ENCODE data around the gene IGSF3. TPM values are rescaled to one million over a fixed set of nuclear protein-coding genes. Genes with fewer than 3 reads are reported as not detected.

IGSF3 gene
- total RNA-seq, 1 experiment from 2014 or later, result 22.7 TPM

DNA sequence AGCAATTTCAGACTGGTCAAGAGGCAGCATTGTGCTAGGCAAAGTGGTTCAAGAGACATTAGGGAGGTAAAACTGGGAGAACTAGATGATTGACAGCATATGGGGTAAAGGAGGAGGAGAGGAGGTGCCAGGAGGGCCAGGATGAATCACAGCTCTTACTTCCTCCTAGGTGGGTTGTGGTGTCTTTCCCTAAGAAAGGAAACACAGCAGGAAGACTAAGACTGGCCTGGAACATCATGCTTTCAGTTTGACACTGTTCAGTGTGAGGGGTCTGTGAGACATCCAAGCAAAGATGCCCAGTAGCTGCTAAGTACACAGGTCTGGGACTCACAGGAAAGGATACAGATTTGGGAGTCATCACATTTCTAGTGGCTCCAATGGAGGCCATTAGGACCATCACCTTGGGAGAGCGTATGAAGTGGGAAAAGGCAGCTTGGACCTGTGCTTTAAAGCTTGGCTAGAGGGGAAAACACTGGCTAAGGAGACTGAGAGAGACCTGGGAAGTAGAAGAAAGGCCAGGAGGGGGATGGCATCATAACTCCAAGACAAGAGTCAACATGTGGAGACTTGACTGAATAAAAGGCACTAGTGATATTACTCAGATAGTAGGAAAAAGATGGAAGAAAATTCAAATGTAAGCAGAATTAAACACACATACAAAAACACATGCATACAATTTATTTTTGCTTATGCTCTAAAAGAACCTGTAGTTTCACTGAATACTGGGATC, 114.0 kb downstream of the IGSF3 start:
- Histone ChIP-seq H3K27ac (no peak overlapping the region), H3K36me3 (no peaks in the 10 kb centered on the region), H3K27me3 (no peaks in the 10 kb centered on the region), H3K4me1 (no peaks in the 10 kb centered on the region), H3K9me3 (replicated peaks) (no peaks in the 10 kb centered on the region), H3K4me3 (no peak overlapping the region)
- DNase-seq, result no peak

DNA sequence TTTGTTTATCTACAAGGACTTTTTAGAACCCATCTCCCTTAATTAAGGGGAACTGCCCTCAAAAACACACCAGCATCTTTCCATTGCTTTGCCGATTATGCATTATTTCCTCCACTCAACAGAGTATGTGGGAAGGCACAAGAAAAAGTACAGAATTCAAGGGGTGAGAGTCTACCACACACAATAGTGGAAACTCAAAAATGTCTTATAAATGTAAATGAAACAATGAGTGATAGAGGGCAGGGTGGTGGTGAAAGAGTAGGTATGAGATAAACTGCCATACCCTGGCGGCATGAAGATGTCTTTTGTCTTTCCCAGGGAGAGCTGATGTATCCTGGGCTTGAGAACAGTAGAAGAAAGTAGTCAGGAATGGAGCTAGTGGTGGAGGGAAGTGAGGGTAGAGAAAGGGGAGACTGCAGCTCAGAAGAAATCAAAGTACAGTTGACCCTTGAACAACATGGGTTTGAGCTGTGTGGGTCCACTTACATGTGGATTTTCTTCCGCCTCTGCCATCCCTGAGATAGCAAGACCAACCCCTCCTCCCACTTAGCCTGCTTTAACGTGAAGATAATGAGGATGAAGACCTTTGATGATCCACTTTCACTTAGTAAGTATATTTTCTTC, 121.1 kb downstream of the IGSF3 start:
- Histone ChIP-seq H3K36me3 (peaks cover 4% of the 10 kb centered on the region; the same call in 1 of the 2 replicates), H3K4me3 (no peak overlapping the region), H3K27me3 (no peaks in the 10 kb centered on the region), H3K4me1 (no peaks in the 10 kb centered on the region), H3K27ac (no peak overlapping the region), H3K9me3 (replicated peaks) (no peaks in the 10 kb centered on the region)
- DNase-seq, result no peak

DNA sequence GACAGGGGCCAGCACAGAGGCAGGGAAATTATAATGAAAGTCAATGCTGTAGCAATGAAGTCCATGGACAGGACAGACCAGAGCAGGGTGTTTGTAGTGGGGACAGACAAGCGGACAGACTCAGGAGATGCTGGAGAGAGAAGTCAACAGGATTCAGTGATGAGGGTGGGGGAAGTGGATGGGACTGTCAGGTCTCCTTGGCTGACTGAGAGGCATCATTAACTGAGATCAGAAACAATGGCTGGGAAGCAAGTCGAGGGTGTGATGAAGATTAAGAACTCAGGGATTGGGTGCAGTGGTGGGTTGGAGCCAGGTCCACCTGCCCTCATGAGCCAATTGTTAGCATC, 122.2 kb downstream of the IGSF3 start:
- Histone ChIP-seq H3K4me1 (no peaks in the 10 kb centered on the region), H3K36me3 (peaks cover 4% of the 10 kb centered on the region; the same call in 1 of the 2 replicates), H3K4me3 (no peak overlapping the region), H3K27ac (no peak overlapping the region), H3K27me3 (no peaks in the 10 kb centered on the region), H3K9me3 (replicated peaks) (no peaks in the 10 kb centered on the region)
- DNase-seq, result no peak

GRCh38 chr1:116544588-116545358, 122.8 kb downstream of the IGSF3 start:
- H3K4me1 ChIP-seq, result no peaks in the 10 kb centered on the region
- no peak overlapping the region for H3K27ac ChIP-seq
- DNase-seq, result no peak
- no peaks in the 10 kb centered on the region for H3K27me3 ChIP-seq
- H3K9me3 ChIP-seq (replicated peaks), result no peaks in the 10 kb centered on the region
- peaks cover 4% of the 10 kb centered on the region; the same call in 1 of the 2 replicates for H3K36me3 ChIP-seq
- no peak overlapping the region for H3K4me3 ChIP-seq

DNA sequence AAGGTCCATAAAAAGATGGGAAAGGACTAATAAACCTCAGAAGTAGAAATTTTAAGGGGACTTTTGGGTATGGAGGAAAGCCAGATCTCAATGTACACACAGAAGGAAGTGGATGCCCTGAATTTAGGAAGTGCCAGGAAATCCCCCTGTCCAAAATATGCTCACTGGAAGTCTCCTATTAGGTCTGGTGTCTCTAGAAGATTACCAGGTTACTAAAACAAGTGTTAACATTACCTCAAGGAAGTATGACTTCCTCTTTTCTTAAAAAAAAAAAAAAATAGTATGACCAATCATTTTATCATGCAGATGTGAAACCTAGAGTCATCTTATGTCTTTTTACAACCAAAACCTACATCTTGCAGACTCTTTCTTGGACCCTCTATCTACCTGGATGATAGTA, 127.4 kb downstream of the IGSF3 start:
- Histone ChIP-seq H3K4me1 (no peaks in the 10 kb centered on the region), H3K27ac (no peak overlapping the region), H3K4me3 (no peak overlapping the region), H3K36me3 (peaks cover 8% of the 10 kb centered on the region), H3K27me3 (no peaks in the 10 kb centered on the region), H3K9me3 (replicated peaks) (no peaks in the 10 kb centered on the region)
- no peak for DNase-seq

DNA sequence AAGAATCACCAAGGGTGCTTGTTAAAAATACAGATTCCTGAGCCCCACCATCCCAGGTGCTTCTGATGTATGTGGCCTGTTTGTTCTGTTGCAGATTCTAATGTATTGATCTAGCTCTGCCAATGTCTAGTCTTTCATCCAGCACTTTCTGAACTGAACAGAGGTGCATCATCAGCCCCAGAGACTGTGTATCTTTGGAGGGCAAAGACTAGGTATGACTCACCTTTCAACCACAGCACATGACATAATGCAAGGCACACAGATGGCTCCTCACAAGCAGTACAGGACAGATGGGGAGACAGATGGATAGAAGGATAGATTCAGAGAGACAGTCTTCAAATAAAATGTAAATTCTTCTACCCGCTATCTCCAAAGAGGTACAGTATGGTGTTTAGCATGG, 129.0 kb downstream of the IGSF3 start:
- Histone ChIP-seq H3K27me3 (no peaks in the 10 kb centered on the region), H3K4me3 (no peak overlapping the region), H3K36me3 (peaks cover 15% of the 10 kb centered on the region), H3K4me1 (no peaks in the 10 kb centered on the region), H3K9me3 (replicated peaks) (no peaks in the 10 kb centered on the region), H3K27ac (no peak overlapping the region)
- DNase-seq, result no peak

GRCh38 chr1:116537898-116538297, 129.6 kb downstream of the IGSF3 start:
- Histone ChIP-seq H3K4me1 (no peaks in the 10 kb centered on the region), H3K36me3 (peaks cover 17% of the 10 kb centered on the region), H3K4me3 (no peak overlapping the region), H3K27me3 (no peaks in the 10 kb centered on the region), H3K9me3 (replicated peaks) (no peaks in the 10 kb centered on the region), H3K27ac (no peak overlapping the region)
- no peak for DNase-seq

- H3K4me1 ChIP-seq, result no peaks in the 10 kb centered on the region
- H3K36me3 ChIP-seq, result peaks cover 16% of the 10 kb centered on the region
- no peak overlapping the region for H3K4me3 ChIP-seq
- DNase-seq, result no peak
- H3K9me3 ChIP-seq (replicated peaks), result no peaks in the 10 kb centered on the region
- no peaks in the 10 kb centered on the region for H3K27me3 ChIP-seq
- no peak overlapping the region for H3K27ac ChIP-seq
Observed at GRCh38 chr1:116537040-116537831, 130.3 kb downstream of the IGSF3 start.

GRCh38 chr1:116534014-116534739, 133.4 kb downstream of the IGSF3 start:
- Histone ChIP-seq H3K4me1 (no peaks in the 10 kb centered on the region), H3K27ac (no peak overlapping the region), H3K4me3 (no peak overlapping the region), H3K9me3 (replicated peaks) (no peaks in the 10 kb centered on the region), H3K27me3 (no peaks in the 10 kb centered on the region), H3K36me3 (peaks cover 13% of the 10 kb centered on the region)
- DNase-seq, result no peak

DNA sequence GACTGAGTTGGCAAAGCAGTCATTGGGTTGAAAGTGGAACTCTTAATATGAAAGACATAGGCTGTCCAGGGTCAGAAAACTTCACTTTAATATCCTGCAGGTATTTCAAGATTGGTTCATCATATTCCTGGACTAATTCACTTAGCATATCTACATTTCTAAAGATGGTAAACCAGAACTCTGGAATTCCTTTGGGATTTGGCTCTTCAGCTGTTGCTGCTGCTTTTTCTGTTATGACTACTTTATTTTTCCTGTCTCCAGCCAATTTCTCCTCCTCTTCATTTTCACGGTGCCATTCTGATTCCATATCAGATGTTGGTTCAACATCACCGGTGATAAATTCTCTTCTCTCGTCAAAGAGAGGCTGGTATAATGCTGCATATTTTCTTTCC, 134.1 kb downstream of the IGSF3 start:
- no peaks in the 10 kb centered on the region for H3K4me1 ChIP-seq
- peaks cover 13% of the 10 kb centered on the region for H3K36me3 ChIP-seq
- no peak for DNase-seq
- H3K9me3 ChIP-seq (replicated peaks), result no peaks in the 10 kb centered on the region
- H3K27ac ChIP-seq, result no peak overlapping the region
- no peak overlapping the region for H3K4me3 ChIP-seq
- no peaks in the 10 kb centered on the region for H3K27me3 ChIP-seq

DNA sequence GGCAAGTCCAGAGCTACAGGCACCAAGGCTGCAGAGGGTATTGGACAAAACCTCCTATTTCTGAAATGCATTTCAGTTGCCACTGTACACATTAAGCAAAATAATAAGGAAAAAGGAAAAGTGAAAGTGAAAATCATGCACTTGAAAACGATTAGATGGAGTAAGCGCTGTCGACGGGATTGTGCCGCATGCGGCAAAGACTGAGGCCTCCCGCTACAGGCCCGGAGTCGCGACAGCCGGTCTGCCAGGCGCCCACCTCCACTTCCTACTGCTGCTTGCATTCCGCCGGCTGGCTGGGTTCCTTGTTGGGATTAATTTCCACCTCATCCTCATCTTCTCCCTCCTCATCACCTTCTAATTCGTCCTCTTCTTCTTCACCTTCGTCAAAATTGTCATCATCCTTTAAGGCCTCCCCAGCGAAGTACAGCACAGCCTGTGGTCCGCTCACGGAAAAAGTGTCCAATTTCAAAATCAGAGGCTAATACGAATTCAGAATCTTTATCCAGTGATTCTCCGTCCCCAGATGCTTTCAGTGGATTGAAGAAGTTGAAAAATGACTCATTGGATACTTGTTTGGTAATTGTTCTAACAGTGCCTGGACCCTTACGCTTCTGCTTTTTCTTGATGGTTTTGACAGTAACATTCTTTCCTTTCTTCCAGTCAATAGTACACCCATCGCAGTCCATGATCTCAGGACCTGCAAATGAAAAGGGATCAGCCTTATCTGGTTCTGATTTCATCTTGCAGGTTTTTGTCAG, 134.7 kb downstream of the IGSF3 start:
- Histone ChIP-seq H3K36me3 (peaks cover 12% of the 10 kb centered on the region), H3K27me3 (no peaks in the 10 kb centered on the region), H3K27ac (no peak overlapping the region), H3K4me1 (no peaks in the 10 kb centered on the region), H3K9me3 (replicated peaks) (no peaks in the 10 kb centered on the region), H3K4me3 (no peak overlapping the region)
- DNase-seq, result no peak

- no peaks in the 10 kb centered on the region for H3K9me3 ChIP-seq (replicated peaks)
- no peak for DNase-seq
- H3K27ac ChIP-seq, result no peak overlapping the region
- no peak overlapping the region for H3K4me3 ChIP-seq
- peaks cover 9% of the 10 kb centered on the region for H3K36me3 ChIP-seq
- no peaks in the 10 kb centered on the region for H3K27me3 ChIP-seq
- no peaks in the 10 kb centered on the region for H3K4me1 ChIP-seq
Observed at GRCh38 chr1:116531917-116532316, 135.6 kb downstream of the IGSF3 start.

GRCh38 chr1:116529681-116530080, 137.9 kb downstream of the IGSF3 start:
- no peaks in the 10 kb centered on the region for H3K27me3 ChIP-seq
- no peak overlapping the region for H3K27ac ChIP-seq
- no peaks in the 10 kb centered on the region for H3K9me3 ChIP-seq (replicated peaks)
- DNase-seq, result no peak
- H3K4me3 ChIP-seq, result no peak overlapping the region
- H3K4me1 ChIP-seq, result no peaks in the 10 kb centered on the region
- peaks cover 6% of the 10 kb centered on the region for H3K36me3 ChIP-seq
